HG02884 (cell line): Measurements from ENCODE around the gene CAMLG.
A peak's percentile ranks its signal among the peaks of the same experiment; 100 is the strongest.
"Not testable (repeated sequence)": the region's sequence is repeated elsewhere in the genome, so short reads cannot be mapped to it uniquely, and the experiment has no call there.

Experiments
- ATAC-seq: cut with Tn5 transposase; IDR thresholded peaks from one replicate; pipeline ENCODE4 v1.9.1; 2021; ENCODE audit warnings: mild to moderate bottlenecking, moderate library complexity; ENCODE audit not compliant: unreplicated experiment

Gene CAMLG

DNA sequence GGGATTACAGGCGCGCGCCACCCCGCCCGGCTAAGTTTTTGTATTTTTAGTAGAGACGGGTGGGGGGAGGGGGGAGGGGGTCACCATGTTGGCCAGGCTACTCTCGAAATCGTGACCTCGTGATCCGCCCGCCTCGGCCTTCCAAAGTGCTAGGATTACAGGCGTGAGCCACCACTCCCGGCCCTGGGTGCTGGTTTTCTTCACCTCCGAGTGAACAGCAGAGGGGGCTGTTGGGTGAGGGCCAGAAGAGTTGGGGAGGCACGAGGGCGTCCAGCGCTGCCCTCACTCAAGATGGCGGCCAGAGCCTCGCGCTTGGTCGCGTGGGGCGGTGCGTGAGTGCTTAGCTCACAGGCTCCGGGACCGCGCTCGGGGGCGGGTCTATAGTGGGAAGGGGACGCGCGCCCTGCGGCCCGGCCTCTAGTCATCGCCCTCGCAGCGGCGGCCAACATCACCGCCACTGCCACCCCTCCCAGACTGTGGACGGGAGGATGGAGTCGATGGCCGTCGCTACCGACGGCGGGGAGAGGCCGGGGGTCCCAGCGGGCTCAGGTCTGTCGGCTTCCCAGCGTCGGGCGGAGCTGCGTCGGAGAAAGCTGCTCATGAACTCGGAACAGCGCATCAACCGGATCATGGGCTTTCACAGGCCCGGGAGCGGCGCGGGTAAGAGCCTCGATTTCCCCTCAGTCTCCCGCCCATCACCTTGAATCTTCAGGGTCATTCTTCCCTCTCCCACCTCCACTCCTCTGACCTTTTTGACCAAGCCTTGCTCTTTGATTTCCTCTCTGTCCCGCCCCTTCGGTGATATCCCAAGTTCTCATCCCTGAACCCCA, at the start of gene CAMLG:
Gene CAMLG (plus strand): TSS at position 416 of the 830 bp plus-strand sequence. CDS start 73 bp downstream, at position 489.
- ATAC-seq, result peak; percentile 93

DNA sequence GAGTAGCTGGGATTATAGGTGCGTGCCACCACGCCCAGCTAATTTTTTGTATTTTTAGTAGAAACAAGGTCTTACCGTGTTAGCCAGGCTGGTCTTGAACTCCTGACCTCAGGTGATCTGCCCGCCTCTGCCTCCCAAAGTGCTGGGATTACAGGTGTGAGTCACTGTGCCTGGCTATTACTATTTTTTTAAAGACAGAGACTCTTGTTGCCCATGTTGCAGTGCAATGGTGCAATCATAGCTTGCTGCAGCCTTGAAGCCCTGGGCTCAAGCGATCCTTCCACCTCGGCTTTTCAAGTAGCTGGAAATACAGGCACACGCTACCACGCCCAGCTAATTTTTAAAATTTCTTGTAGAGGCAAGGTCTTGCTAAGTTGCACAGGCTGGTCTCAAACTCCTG, 48.2 kb upstream of the CAMLG start:
- ATAC-seq, result not testable (repeated sequence)

- no peak for ATAC-seq
These were observed 45.6 kb upstream of the CAMLG start for GRCh38 chr5:134692722-134693121.

DNA sequence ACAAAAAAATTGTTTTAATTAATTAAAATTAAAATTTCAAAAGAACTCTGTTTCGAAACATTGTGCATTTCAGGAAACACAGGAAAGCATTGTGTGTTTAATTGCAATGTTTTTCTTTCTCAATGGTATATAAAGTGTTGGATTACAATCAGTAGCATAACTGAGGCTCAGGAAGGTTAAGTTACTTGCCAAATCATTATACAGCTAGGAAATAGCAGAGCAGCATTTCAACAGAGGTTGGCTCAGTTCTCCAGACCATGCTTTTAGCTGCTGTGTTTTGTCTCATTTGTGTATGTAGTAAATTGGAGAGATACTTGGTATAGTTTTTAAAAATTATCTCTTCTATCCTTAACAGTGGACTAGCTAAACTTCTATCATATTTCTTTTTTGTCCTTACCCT, 30.0 kb upstream of the CAMLG start:
- ATAC-seq, result no peak

- no peak for ATAC-seq
These were observed 24.2 kb upstream of the CAMLG start for GRCh38 chr5:134714120-134714519.

GRCh38 chr5:134714541-134714940, 23.8 kb upstream of the CAMLG start:
- no peak for ATAC-seq

GRCh38 chr5:134715466-134715865, 22.9 kb upstream of the CAMLG start:
- not testable (repeated sequence) for ATAC-seq

- no peak for ATAC-seq
These were observed 13.5 kb upstream of the CAMLG start for GRCh38 chr5:134724872-134725271.

GRCh38 chr5:134732819-134733218, 5.5 kb upstream of the CAMLG start:
- no peak for ATAC-seq

DNA sequence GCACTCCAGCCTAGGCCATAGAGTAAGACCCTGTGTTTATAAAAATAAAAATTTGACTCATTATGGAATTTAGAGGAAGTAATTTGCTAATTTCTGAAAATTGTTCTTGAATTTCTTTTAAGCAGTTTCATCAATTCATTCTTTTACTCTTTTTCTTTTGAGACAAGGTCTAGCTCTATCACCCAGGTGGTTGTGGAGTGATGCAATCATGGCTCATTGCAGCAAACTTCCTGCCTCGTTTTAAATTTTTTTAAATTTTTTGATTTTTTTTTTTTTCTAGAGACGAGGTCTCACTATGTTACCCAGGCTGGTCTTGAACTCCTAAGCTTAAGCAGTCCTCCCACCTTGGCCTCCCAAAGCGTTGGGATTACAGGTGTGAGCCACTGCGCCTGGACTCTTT, 3.1 kb upstream of the CAMLG start:
- no peak for ATAC-seq

DNA sequence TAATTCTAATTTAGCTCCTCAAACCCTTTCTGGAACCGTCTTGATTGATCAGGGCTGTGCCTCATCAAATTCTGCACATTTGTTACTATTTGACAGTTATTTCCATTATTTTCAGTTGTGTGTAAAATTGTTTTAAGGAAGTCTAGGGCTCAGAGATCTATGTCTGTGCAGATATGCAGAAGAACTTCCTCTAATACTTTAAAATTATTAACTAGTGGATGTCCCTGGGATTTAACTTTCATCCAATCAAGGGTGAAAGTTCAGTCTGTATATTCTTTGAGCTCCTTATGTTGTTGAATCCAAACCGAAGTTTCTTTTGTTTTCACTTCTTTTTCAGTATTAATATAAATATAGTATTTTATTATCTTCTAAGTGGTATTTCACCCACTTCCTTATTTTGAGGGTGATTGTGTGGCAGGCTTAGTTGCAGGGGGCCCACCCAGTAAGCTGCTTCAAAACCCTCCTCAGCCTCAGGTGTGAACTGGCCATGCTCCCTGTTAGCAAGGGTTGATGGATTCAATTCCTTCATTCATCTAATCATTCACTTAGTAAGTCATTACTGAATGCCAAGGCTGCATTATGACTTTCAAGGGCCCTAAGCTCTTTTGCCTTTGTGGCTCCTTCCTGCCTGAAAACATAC, 2.1 kb upstream of the CAMLG start:
- no peak for ATAC-seq

DNA sequence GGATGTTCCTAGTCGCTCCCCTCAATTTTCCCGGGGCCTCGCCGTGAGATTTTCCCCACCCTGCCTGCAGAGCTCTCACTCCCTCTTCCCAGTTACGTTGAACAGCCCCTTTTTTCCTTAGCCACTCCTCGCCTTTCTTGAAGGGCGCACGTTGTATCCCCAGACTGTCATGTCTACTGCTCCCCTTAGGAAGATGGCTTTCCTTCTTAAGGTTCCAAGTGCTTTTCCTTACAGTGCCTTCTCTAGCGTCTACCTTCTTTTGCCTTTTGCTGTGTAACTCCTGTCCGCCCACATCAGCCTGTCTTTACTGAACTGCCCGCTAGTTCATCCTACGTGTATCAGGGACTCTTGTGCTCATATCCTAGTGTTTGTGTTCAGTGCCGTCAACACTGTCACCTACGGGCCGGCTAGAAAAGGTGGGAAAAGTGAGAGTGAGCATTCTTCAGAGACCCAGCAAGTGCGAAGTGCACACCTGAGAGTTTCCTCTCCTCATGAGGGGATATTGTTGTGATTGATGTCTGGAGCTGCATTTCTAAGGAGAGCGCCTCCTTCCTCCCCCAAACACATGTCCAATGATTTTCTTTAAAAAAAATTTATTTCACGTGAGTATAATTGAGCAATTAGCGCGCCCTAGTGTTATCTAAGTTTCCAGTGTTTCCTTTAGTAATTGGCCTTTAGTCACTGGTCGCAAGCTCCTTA, 764 bp downstream of the CAMLG start:
- no peak for ATAC-seq

DNA sequence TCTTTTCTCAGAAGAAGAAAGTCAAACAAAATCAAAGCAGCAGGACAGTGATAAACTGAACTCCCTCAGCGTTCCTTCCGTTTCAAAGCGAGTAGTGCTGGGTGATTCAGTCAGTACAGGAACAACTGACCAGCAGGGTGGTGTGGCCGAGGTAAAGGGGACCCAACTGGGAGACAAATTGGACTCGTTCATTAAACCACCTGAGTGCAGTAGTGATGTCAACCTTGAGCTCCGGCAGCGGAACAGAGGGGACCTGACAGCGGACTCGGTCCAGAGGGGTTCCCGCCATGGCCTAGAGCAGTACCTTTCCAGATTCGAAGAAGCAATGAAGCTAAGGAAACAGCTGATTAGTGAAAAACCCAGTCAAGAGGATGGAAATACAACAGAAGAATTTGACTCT, 2.7 kb downstream of the CAMLG start:
- ATAC-seq, result no peak

- ATAC-seq, result no peak
These were observed 3.8 kb downstream of the CAMLG start for GRCh38 chr5:134742134-134742533.

- ATAC-seq, result no peak
These were observed 11.1 kb downstream of the CAMLG start for GRCh38 chr5:134749415-134749814.

- peak; percentile 25 for ATAC-seq
These were observed 19.8 kb downstream of the CAMLG start for GRCh38 chr5:134758176-134758503.

DNA sequence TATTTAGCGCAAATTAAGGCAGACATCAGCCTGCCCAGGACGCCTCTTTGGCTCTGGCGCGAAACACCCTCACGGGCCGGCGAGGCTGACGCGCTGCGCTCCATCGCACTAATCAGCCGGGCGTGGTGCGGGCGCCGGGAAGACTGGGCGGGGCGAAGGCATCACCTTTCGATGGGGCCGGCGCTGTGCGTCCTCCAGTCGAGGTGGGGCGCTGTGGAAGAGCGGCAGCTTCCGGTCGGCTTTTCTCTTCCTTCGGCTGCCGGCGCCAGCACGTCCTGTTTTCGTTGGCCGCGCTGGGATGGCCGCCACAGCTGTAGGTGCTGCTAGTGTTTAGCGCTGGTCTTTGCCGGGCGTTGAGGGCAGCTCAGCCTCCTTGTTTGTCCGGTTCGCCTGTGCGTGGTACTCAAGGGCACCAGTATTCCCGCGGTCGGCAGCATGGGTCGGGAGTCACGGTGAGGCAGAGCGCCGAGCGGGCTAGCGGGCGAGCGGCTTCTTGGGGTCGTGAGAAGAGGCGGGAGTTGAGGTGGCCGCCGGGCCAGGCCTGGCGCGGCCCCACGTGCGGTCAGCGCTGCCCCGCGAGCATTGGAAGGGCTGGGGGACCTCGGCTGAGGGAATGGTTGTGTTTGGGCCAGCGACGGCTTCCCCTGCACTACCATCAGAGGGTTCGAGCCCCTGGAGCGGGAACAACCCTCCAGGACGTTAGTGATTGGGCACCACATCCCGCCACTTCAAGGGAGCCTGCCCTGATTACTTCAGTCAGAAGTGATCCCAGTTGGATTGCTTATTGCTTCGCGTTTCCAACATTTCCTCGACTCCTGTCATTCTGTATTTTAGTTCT, 20.4 kb downstream of the CAMLG start, which contains the start of gene DDX46:
Gene DDX46 (plus strand): TSS at position 276 of the 838 bp plus-strand sequence. CDS start 160 bp downstream, at position 436.
- peak; percentile 96 for ATAC-seq

- not testable (repeated sequence) for ATAC-seq
These were observed 29.4 kb downstream of the CAMLG start for GRCh38 chr5:134767528-134768291.

DNA sequence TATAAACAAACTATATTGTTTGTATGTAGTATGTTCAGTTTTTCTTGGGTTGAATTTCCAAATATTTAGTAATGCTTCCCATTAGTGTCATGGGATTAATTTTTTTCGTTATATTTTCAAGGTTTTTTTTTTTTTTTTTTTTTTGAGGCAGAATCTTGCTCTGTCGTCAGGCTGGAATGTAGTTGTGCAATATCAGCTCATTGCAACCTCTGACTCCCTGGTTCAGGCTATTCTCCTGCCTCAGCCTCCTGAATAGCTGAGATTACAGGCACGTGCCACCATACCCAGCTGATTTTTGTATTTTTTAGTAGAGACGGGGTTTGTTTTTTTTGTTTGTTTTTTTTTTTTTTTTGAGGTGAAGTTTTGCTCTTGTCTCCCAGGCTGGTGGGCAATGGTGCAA, 30.9 kb downstream of the CAMLG start:
- no peak for ATAC-seq

- no peak for ATAC-seq
These were observed 34.2 kb downstream of the CAMLG start for GRCh38 chr5:134772461-134773125.
